Measurements from ENCODE around the gene DHFR.

DHFR gene

DNA sequence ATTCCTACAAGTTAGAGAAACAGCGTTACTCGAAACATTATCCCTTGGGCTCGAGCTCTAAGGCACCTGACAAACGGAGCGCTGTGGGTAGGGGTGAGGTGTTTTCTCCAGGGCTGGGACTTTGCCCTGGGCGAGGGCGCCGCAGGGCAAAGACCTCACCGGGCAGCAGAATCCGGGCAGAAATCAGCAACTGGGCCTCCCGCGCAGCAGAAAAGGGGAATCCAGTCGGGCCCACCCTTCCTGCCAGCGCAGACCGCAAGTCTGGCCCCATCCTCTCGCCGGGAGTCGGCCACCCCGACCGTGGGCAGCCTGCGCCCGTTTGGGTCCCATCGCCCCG, 761 bp downstream of the DHFR start:
- DNase-seq = no peak

DNA sequence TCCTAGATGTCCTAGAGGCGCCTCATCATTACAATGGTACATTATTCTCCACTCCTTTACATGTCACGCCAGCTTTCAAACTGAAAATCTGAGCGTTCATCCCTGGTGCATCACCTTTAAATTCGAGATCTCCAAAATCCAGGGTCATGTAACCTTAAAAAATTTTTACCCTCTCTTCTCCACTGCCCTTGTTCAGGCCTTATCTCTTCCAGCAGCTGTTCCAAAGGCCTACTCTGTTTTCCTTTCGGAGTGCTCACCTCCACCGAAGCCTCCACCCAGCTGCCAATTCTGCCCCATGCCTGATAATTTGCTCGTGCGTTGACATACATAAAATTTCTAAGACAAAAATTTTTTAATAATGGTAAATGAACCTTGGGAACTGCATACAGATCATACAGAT, 1.3 kb downstream of the DHFR start:
- no peak for DNase-seq

DNA sequence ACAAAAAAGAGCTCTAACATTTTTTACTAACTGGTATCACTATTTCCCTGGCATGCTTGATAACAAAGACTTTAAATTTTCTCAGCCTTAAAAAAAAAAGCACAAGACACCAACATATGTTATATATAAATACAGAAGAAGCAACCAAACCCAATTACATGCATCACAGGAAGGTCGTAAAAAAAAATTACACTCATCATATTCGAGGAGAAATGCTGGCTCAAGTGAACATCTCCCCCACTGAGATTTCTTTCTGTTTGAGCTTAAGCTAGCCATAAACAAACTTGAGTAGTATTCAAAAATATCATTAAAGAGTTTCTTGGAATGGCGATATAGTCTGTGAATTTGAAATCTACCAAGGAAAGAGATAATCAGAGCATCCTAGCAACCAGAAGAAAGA, 7.9 kb downstream of the DHFR start:
- no peak for DNase-seq

- DNase-seq = no peak
Observed at GRCh38 chr5:80644900-80645299, 9.9 kb downstream of the DHFR start.

DNA sequence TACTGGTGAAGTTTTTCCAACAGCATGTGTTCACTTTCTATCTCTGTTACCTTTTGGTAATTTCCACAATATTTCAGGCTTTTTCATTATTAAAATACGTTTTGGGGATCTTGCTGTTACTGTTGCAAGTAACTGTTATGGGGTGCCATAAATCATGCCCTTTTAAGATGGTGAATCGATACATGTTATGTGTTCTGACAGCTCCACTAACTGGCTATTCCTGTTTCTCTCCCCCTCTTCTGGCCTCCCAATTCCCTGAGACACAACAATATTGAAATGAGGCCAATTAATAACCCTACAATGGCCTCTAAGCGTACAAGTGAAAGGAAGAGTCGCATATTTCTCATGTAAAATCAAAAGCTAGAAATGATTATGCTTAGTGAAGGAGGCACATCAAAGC, 13.4 kb downstream of the DHFR start:
- DNase-seq = no peak

DNA sequence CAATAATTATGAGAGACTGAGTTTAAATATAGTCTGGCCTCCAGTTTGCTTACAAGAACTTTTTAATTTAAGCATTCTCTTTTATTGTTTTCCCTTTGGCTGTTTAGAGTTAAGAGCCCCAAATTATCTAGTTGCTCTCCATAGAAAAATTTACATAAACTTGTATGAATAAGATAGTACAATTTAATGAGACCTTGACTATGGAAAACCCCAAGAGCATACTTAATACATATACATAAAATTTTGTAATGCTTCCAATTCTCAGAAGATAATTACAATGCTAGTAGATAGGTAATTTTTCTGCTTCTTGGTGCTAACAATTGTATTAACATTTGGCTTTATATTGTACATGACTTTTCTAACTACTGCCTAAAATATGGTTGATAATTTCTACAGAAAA, 20.6 kb downstream of the DHFR start:
- DNase-seq = no peak

GRCh38 chr5:80632700-80633099, 22.1 kb downstream of the DHFR start:
- no peak for DNase-seq

- DNase-seq = no peak
Observed at GRCh38 chr5:80631278-80632259, 23.2 kb downstream of the DHFR start.

GRCh38 chr5:80629281-80629680, 25.5 kb downstream of the DHFR start:
- no peak for DNase-seq

DNA sequence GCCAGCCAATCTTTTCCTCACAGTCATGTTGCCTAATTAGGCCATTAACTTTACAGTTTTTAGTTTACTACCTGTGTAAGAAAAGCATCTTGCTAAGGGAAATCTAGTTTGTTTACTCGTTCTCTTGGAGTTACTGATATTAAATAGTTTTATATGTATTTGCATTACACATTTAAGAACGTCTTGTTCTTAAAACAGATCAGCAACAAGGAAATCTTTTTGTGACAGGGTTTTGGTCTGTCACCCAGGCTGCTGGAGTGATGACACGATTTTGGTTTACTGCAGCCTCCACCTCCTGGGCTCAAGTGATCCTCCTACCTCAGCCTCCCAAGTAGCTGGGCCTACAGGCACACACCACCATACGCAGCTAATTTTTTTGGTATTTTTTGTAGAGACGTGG, 29.6 kb downstream of the DHFR start:
- DNase-seq = no peak

DNA sequence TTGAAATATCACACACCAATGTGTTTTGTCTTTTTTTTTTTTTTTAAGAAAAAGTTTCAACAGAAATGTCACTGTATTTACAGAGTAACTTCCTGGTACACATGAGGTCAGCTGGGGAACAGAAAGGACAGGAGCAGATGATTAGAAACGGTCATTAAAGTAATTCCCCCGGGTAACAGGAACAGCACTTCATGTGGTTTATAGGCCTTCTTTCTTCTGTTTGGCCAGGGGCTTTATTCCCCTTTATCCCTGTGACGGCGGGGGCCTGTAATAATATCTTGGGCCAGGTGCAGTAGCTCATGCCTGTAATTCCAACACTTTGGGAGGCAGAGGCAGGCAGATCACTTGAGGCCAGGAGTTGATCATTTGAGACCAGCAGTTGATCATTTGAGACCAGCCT, 30.8 kb downstream of the DHFR start:
- no peak for DNase-seq

DNA sequence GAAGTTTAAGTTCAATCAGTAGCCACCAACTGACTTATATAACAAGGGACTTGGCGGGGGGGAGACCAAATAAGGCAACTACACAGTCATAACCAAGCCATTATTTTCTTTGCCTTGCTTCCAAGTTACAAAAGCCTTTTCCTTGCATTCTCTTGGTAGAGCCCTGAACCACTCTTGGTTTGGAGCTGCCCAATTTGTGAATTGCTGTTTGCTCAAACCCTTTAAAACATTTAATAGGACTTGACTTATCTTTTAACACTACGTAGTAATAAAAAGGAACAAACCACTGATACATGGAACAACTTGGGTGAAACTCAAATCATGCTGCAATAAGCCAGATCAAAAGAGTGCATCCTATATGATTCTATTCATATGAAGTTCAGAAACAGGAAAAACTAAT, 32.0 kb downstream of the DHFR start:
- DNase-seq = no peak

DNA sequence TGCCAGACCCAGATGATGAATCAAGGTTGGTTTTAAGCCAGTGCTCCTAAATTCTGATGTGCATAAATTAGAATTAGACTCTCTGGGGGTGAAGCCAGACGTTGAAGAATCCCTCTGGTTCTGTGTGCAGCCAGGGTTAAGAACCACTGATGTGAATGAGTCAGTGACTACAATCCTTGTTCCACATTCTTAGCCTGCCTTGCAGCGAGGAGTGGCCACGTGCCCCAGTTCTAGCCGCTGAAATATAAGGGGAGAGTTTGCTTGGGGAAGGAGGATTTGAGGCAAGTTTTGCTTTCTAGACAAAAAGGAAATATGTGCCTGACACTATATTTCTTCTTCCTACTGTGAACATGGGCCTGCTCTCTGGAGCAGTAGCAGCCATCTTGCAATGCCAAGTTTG, 34.6 kb downstream of the DHFR start:
- no peak for DNase-seq

GRCh38 chr5:80619086-80619485, 35.7 kb downstream of the DHFR start:
- no peak for DNase-seq

DNA sequence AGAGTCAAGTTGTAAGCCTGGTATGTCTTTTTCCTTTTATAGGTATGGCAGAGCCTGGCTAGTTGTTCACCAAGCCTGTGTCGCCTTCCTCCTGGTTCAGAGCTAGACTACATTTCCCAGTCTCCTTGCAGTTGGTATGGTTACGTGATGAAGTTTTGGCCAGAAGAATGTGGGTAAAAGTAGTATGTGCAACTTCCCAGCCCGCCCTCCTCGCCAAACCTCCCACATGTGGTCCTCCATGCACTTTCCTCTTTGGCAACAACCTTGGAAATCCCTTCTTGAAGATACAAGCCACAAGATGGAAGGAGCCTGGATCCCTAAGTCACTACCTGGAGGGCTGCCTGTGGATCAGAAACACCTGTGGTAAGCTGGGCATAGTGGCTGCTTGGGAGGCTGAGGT, 36.3 kb downstream of the DHFR start:
- no peak for DNase-seq

GRCh38 chr5:80615266-80615914, 39.4 kb downstream of the DHFR start:
- DNase-seq = no peak

- no peak for DNase-seq
Observed at GRCh38 chr5:80609692-80610091, 45.1 kb downstream of the DHFR start.

GRCh38 chr5:80608731-80609130, 46.1 kb downstream of the DHFR start:
- DNase-seq = no peak

GRCh38 chr5:80607832-80608231, 47.0 kb downstream of the DHFR start:
- DNase-seq = no peak

DNA sequence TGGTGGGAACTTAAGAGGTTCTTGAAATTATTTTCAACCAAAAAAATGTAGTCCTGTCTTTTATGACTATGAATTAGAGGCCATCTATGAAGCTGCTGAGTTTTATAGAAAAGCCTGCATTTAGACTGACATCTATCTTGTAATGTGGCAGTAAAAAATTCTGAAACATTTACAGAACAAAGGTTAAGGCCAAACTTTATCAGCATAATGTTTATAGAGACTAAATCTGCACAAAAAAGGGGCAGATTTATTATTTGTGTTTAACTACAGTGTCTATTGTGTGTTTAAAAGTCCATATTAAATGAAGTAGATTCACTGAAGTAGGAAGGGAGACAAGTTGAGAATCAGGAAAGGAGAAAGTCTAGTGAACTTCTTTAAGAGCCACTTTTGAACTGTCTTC, 47.4 kb downstream of the DHFR start:
- DNase-seq = no peak

DNA sequence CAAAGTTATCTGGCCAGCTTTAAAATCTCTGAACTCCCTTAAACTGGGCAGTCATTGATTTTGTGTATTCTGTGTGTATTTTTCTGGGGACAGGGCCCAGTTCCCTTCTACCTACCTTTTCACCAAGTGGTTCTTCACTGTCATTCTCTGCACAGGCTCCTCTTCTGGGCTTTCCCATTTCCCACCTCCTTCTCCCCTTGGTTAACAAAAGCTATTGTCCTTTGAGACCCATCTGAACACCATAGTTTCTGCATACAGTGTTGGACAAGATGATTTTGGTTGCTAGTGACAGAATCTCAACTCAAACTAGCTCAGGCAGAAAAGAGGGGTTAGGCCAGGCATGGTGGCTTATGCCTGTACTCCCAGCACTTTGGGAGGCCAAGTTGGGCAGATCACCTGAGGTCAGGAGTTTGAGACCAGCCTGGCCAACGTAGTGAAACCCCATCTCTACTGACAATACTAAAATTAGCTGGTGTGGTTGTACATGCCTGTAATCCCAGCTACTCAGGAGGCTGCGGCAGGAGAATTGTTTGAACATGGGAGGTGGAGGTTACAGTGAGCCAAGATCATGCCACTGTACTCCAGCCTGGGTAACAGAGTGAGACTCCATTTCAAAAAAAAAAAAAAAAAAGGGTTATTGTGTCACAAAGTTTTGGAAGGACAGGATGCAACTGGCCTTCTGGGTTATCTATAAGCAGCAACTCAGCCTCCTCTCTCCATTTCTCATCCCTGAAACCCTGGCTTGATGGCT, 53.7 kb downstream of the DHFR start:
- DNase-seq = no peak

- no peak for DNase-seq
Observed at GRCh38 chr5:80597500-80597899, 57.3 kb downstream of the DHFR start.

- no peak for DNase-seq
Observed at GRCh38 chr5:80594810-80595209, 60.0 kb downstream of the DHFR start.

DNA sequence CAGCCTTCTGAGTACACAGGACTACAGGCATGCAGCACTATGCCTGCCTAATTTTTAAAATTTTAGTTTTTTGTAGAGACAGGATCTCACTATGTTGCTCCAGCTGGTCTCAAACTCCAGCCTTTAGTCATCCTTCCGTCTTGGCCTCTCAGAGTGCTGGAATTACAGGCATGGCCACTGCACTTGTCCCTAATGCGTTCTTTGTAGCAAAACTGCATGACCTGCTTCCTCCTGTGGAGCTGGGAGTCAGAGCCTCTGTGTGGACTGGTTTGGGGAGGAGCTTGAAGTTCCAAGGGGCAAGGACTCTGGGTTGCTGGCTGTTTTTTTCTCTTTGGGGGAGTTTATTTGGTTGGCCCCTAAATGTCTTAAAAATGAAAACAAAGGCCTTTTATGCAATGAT, 62.0 kb downstream of the DHFR start:
- DNase-seq = no peak

All from T1000 (cell line).